IMR-90 (cell line): ENCODE measurements around the gene WDR90. TPM values are rescaled to one million over a fixed set of nuclear protein-coding genes. Genes with fewer than 3 reads are reported as not detected.

Source experiments
- ATAC-seq: fragments of 200-7000 bp; cut with Tn5 transposase; 2 replicates; pipeline ENCODE4 v1.9.1; 2020; ENCODE audit warnings: low read depth, mild to moderate bottlenecking, moderate library complexity
- BruUV-seq: library from RNA; stranded (reverse); fragments of 400-500 nt; replicated peaks from 2 replicates; lab custom pipeline; 2021; lab: Mats Ljungman, UMichigan
- CTCF ChIA-PET: fragments of 300-600 bp; formaldehyde crosslinking; extraction: SDS; loops from one replicate; lab custom pipeline; 2021; ENCODE audit warnings: antibody characterized with exemption; lab: Yijun Ruan, JAX
- POLR2A ChIA-PET: fragments of 300-600 bp; sonication (Branson Sonifier 250); formaldehyde crosslinking; loops from one replicate; lab custom pipeline; 2022; ENCODE audit warnings: antibody characterized with exemption; ENCODE audit not compliant: unreplicated experiment; lab: Charles Lee
- DNase-seq: peaks from one replicate; pipeline ENCODE4 v3.0.0; 2013
- H2AFZ ChIP-seq: replicated peaks from 2 replicates; pipeline ENCODE3; 2013; ENCODE audit warnings: low read length, mild to moderate bottlenecking; ENCODE audit not compliant: poor library complexity
- H2AK5ac ChIP-seq: 2 replicates; pipeline ENCODE4 v1.6.1; 2013; ENCODE audit warnings: low read depth, low read length, inconsistent platforms
- H2AK9ac ChIP-seq: replicated peaks from 2 replicates; pipeline ENCODE3; 2013; ENCODE audit warnings: mild to moderate bottlenecking, low read depth, low read length, moderate library complexity; ENCODE audit not compliant: poor library complexity
- H2BK120ac ChIP-seq: 2 replicates; pipeline ENCODE4 v1.6.1; 2013; ENCODE audit warnings: low read depth, low read length, inconsistent platforms
- H2BK15ac ChIP-seq: 3 replicates; pipeline ENCODE4 v1.6.1; 2013; ENCODE audit warnings: low read depth, low read length, inconsistent platforms
- H2BK20ac ChIP-seq: 2 replicates; pipeline ENCODE4 v1.6.1; 2013; ENCODE audit warnings: low read depth, mild to moderate bottlenecking, inconsistent platforms, low read length, moderate library complexity
- H2BK5ac ChIP-seq: 2 replicates; pipeline ENCODE4 v1.6.1; 2013; ENCODE audit warnings: mild to moderate bottlenecking, low read depth, low read length, inconsistent platforms; ENCODE audit not compliant: poor library complexity, severe bottlenecking
- H3K14ac ChIP-seq: replicated peaks from 2 replicates; pipeline ENCODE4 v1.6.1; 2013; ENCODE audit warnings: low read depth, low read length, inconsistent platforms
- H3K18ac ChIP-seq: 2 replicates; pipeline ENCODE4 v1.6.1; 2013; ENCODE audit warnings: low read depth, low read length, control low read depth
- H3K23ac ChIP-seq: 2 replicates; pipeline ENCODE4 v1.6.1; 2013; ENCODE audit warnings: low read depth, low read length, inconsistent platforms
- H3K27ac ChIP-seq: 2 replicates; pipeline ENCODE4 v1.5.1; 2013; ENCODE audit warnings: mild to moderate bottlenecking, control low read depth, low read length; ENCODE audit not compliant: insufficient read depth
- H3K27me3 ChIP-seq: 2 replicates; pipeline ENCODE4 v1.6.1; 2013; ENCODE audit warnings: low read length; ENCODE audit not compliant: control insufficient read depth, insufficient read depth
- H3K36me3 ChIP-seq: 2 replicates; pipeline ENCODE4 v1.6.1; 2013; ENCODE audit warnings: low read length, mixed read lengths; ENCODE audit not compliant: control insufficient read depth, insufficient read depth
- H3K4ac ChIP-seq: 2 replicates; pipeline ENCODE4 v1.6.1; 2013; ENCODE audit warnings: low read depth, low read length, inconsistent platforms
- H3K4me1 ChIP-seq: 2 replicates; pipeline ENCODE4 v1.6.1; 2013; ENCODE audit warnings: low read length, mixed read lengths; ENCODE audit not compliant: control insufficient read depth, insufficient read depth
- H3K4me2 ChIP-seq: 2 replicates; pipeline ENCODE4 v1.6.1; 2013; ENCODE audit warnings: low read depth, mild to moderate bottlenecking, control low read depth, low read length, moderate library complexity
- H3K4me3 ChIP-seq: 2 replicates; pipeline ENCODE4 v1.5.1; 2013; ENCODE audit warnings: low read depth, mild to moderate bottlenecking, control low read depth, low read length, moderate library complexity; ENCODE audit not compliant: insufficient read depth
- H3K56ac ChIP-seq: 2 replicates; pipeline ENCODE4 v1.6.1; 2013; ENCODE audit warnings: low read length, inconsistent platforms; ENCODE audit not compliant: insufficient read depth; ENCODE audit errors: extremely low read depth
- H3K79me1 ChIP-seq, 2 experiments: 2 replicates each; pipeline ENCODE4 v1.6.1; 2013; ENCODE audit warnings: low read length in 2 of 2, inconsistent platforms in 1 of 2, low read depth in 1 of 2
- H3K9ac ChIP-seq: 2 replicates; pipeline ENCODE4 v1.6.1; 2013; ENCODE audit warnings: low read depth, low read length, control low read depth
- H3K9me1 ChIP-seq: 2 replicates; pipeline ENCODE4 v1.6.1; 2013; ENCODE audit warnings: low read length, inconsistent platforms; ENCODE audit not compliant: insufficient read depth
- H3K9me3 ChIP-seq: 2 replicates; pipeline ENCODE4 v1.6.1; 2013; ENCODE audit warnings: low read length; ENCODE audit not compliant: control insufficient read depth, insufficient read depth
- H4K20me1 ChIP-seq: 2 replicates; pipeline ENCODE4 v1.6.1; 2013; ENCODE audit warnings: low read length, inconsistent platforms; ENCODE audit not compliant: insufficient read depth
- H4K5ac ChIP-seq: 2 replicates; pipeline ENCODE4 v1.6.1; 2013; ENCODE audit warnings: mild to moderate bottlenecking, low read depth, low read length, control low read depth
- H4K8ac ChIP-seq, 2 experiments: 2 replicates each; pipeline ENCODE4 v1.6.1; 2013; ENCODE audit warnings: low read depth in 2 of 2, low read length in 2 of 2, control low read depth in 1 of 2, inconsistent platforms in 1 of 2
- H4K91ac ChIP-seq: 2 replicates; pipeline ENCODE4 v1.6.1; 2013; ENCODE audit warnings: low read depth, low read length, inconsistent platforms; ENCODE audit not compliant: insufficient read depth
- BHLHE40 ChIP-seq: fragments of 150-350 bp; IDR thresholded peaks from 2 replicates; pipeline ENCODE4 v1.6.1; 2016; ENCODE audit warnings: mild to moderate bottlenecking, low read depth, low read length
- CEBPB ChIP-seq: IDR thresholded peaks from 2 replicates; pipeline ENCODE4 v1.6.1; 2012; ENCODE audit warnings: low read depth, low read length, improper control_type of control experiment
- CHD1 ChIP-seq: IDR thresholded peaks from 2 replicates; pipeline ENCODE4 v1.6.1; 2012; ENCODE audit warnings: low read depth, low read length, improper control_type of control experiment
- CTCF ChIP-seq: conservative IDR thresholded peaks from 2 replicates; pipeline ENCODE4 v1.5.1; 2012; ENCODE audit warnings: mild to moderate bottlenecking, low read depth, low read length, improper control_type of control experiment
- ELK1 ChIP-seq: fragments of 150-350 bp; IDR thresholded peaks from 2 replicates; pipeline ENCODE4 v1.6.1; 2016; ENCODE audit warnings: low read depth, mild to moderate bottlenecking, low read length, moderate library complexity, borderline replicate concordance
- FOS ChIP-seq: fragments of 150-350 bp; IDR thresholded peaks from 2 replicates; pipeline ENCODE4 v1.6.1; 2016; ENCODE audit warnings: low read depth, low read length
- MAFK ChIP-seq: IDR thresholded peaks from 2 replicates; pipeline ENCODE4 v1.6.1; 2012; ENCODE audit warnings: low read depth, low read length, improper control_type of control experiment
- MAZ ChIP-seq: IDR thresholded peaks from 2 replicates; pipeline ENCODE4 v1.6.1; 2012; ENCODE audit warnings: low read depth, mild to moderate bottlenecking, low read length, improper control_type of control experiment, moderate library complexity, borderline replicate concordance
- MXI1 ChIP-seq: IDR thresholded peaks from 2 replicates; pipeline ENCODE4 v1.6.1; 2012; ENCODE audit warnings: low read depth, mild to moderate bottlenecking, low read length, moderate library complexity, borderline replicate concordance
- NFE2L2 ChIP-seq: fragments of 150-350 bp; IDR thresholded peaks from 2 replicates; pipeline ENCODE4 v1.6.1; 2016; ENCODE audit warnings: low read depth, mild to moderate bottlenecking, low read length
- POLR2A ChIP-seq: IDR thresholded peaks from 2 replicates; pipeline ENCODE4 v1.6.1; 2012; ENCODE audit warnings: mild to moderate bottlenecking, low read depth, low read length
- RAD21 ChIP-seq: IDR thresholded peaks from 2 replicates; pipeline ENCODE4 v1.6.1; 2012; ENCODE audit warnings: low read length, improper control_type of control experiment
- RCOR1 ChIP-seq: IDR thresholded peaks from 2 replicates; pipeline ENCODE4 v1.6.1; 2012; ENCODE audit warnings: mild to moderate bottlenecking, low read length, improper control_type of control experiment; ENCODE audit not compliant: insufficient replicate concordance
- RFX5 ChIP-seq: IDR thresholded peaks from 2 replicates; pipeline ENCODE4 v1.8.0; 2012; ENCODE audit warnings: low read depth, mild to moderate bottlenecking, low read length, moderate library complexity
- SMC3 ChIP-seq: fragments of 150-350 bp; IDR thresholded peaks from 2 replicates; pipeline ENCODE4 v1.6.1; 2016; ENCODE audit warnings: low read depth, mild to moderate bottlenecking, antibody characterized with exemption, low read length, moderate library complexity
- USF2 ChIP-seq: fragments of 150-350 bp; IDR thresholded peaks from 2 replicates; pipeline ENCODE4 v1.6.1; 2017; ENCODE audit warnings: mild to moderate bottlenecking, antibody characterized with exemption, low read length, low read depth
- WGBS, 2 experiments: methylation state at CpG; one replicate each; pipeline versions ENCODE4 v1.1.5 to v1.1.7; 2013; ENCODE audit warnings: missing lambda C conversion rate in 2 of 2; ENCODE audit not compliant: insufficient read length in 1 of 2; ENCODE audit errors: extremely low coverage in 2 of 2; 5-methylcytosine and 5-hydroxymethylcytosine counted together
- dilution Hi-C: fragments of 300-500 bp; cut with HindIII; formaldehyde crosslinking; loops from one replicate; pipeline ENCODE4 v1.14.3; 2018; ENCODE audit warnings: low sequenced_read_pairs; ENCODE audit not compliant: unreplicated experiment
- in situ Hi-C: fragments of 300-500 bp; cut with MboI; formaldehyde crosslinking; loops from 3 replicates; pipeline ENCODE4 v1.14.3; 2019; ENCODE audit warnings: low sequenced_read_pairs, inconsistent platforms, mixed read lengths
- intact Hi-C: fragments of 100-400 bp; cut with micrococcal nuclease; formaldehyde crosslinking; loops from 2 replicates; pipeline ENCODE4 v1.10.0; 2022
- polyA plus RNA-seq, 3 experiments: library from polyadenylated mRNA; depleted of rRNA; stranded (reverse); fragments of >200 nt; gene quantifications; 2 replicates each; pipeline ENCODE4 v1.2.3, GENCODE V29; 2012; ENCODE audit warnings: low replicate concordance in 1 of 3
- total RNA-seq: library from RNA; depleted of rRNA; stranded (reverse); fragments of >200 nt; gene quantifications from 2 replicates; pipeline ENCODE4 v1.2.3, GENCODE V29; 2012

WDR90 gene
- total and polyA plus RNA-seq, 2 of the 4 experiments (the other 2 are of a cell fraction) = 1.4 to 18.7 TPM

GRCh38 chr16:708019-708418 lies 58.9 kb downstream of the WDR90 start:
- peaks cover 5% of the 10 kb centered on the region; the same call in 1 of the 2 replicates for H3K4me1 ChIP-seq
- dilution Hi-C loops = no loop called here
- H3K4me2 ChIP-seq = no peak overlapping the region
- in situ Hi-C loops = loop anchor here (25.0 kb wide), 1 partner anchor 354 kb away; the partner anchor contains the start of gene SSTR5
- H2AK5ac ChIP-seq = no peak overlapping the region
- no peak overlapping the region for H3K9ac ChIP-seq
- DNase-seq (no peak), ATAC-seq (no peak)
- H4K91ac ChIP-seq = no peak overlapping the region
- H3K9me1 ChIP-seq = no peaks in the 10 kb centered on the region
- POLR2A ChIA-PET = no interaction called here
- no peak overlapping the region for H4K5ac ChIP-seq
- peaks cover 14% of the 10 kb centered on the region; the same call in 1 of the 2 replicates for H4K20me1 ChIP-seq
- no peak overlapping the region for H3K14ac ChIP-seq
- H3K27ac ChIP-seq = no peak overlapping the region
- no peaks in the 10 kb centered on the region for H3K79me1 ChIP-seq
- H2BK20ac ChIP-seq = no peak overlapping the region
- H2AK9ac ChIP-seq = no peak overlapping the region
- 70% methylated on average over 2 of the region's 3 CpGs; no CpG with 5 or more reads in 1 of the 2 experiments for WGBS, 2 experiments
- no peak overlapping the region for H3K4me3 ChIP-seq
- no peak overlapping the region for H2BK15ac ChIP-seq
- H3K9me3 ChIP-seq = no peaks in the 10 kb centered on the region
- intact Hi-C loops = no loop called here
- CTCF ChIA-PET = no interaction called here
- H3K56ac ChIP-seq = no peak overlapping the region
- TF ChIP-seq RAD21 (no peak), NFE2L2 (no peak), POLR2A (no peak), SMC3 (no peak), USF2 (no peak), CTCF (no peak), CEBPB (no peak), BHLHE40 (no peak), CHD1 (no peak), RFX5 (no peak), ELK1 (no peak), RCOR1 (no peak), MXI1 (no peak), MAFK (no peak), MAZ (no peak), FOS (no peak)
- no peaks in the 10 kb centered on the region for H3K36me3 ChIP-seq
- no peak overlapping the region for H2BK5ac ChIP-seq
- no TSS peak for BruUV-seq
- peaks cover 43% of the 10 kb centered on the region for H3K27me3 ChIP-seq
- no peak overlapping the region for H3K18ac ChIP-seq
- no peak overlapping the region for H3K23ac ChIP-seq
- no peak overlapping the region for H4K8ac ChIP-seq
- no peak overlapping the region for H2BK120ac ChIP-seq
- H3K4ac ChIP-seq = no peak overlapping the region
- H2AFZ ChIP-seq = no peak overlapping the region
